ENCODE results near the gene SREK1. TPM values are rescaled to one million over a fixed set of nuclear protein-coding genes. Genes with fewer than 3 reads are reported as not detected.

SREK1 gene
- polyA plus RNA-seq, 1 donor (not counting 4 experiments of a cell fraction or from before 2014, with no cell fraction given) = 47.5 TPM

DNA sequence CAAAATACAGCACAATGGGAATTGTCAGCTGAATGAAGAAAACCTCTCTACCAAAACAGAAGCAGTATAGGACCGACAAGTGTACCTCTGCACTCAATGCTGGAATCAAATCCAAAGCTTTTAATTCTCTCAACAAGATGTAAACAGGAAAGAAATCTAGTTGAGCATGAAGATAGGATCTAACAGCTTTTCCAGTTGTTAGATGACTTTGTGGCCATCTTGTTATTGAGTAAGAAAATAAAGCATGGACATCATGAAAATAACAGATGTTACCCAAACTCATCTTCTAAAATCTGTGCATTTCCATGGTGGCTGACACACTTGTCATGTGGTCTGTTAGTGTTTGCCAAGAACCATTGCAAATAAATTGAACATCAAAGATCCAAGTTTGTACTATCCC is 34.7 kb downstream of the SREK1 start:
- H3K9me1 ChIP-seq (ENCODE audit: control insufficient read depth, extremely low read depth, insufficient read depth, low read length) = no peaks in the 10 kb centered on the region
- FAIRE-seq = no peak
- no peak overlapping the region for H2AFZ ChIP-seq (ENCODE audit: control insufficient read depth, low read length)
- no peak overlapping the region for H3K9ac ChIP-seq (ENCODE audit: control insufficient read depth, extremely low read depth, insufficient read depth, low read length)
- no peak overlapping the region for H3K27ac ChIP-seq (ENCODE audit: control insufficient read depth, insufficient read depth, low read length)
- H3K4me2 ChIP-seq (ENCODE audit: control insufficient read depth, extremely low read depth, insufficient read depth, low read depth, low read length) = no peak overlapping the region
- H3K27me3 ChIP-seq (ENCODE audit: control insufficient read depth, extremely low read depth, insufficient read depth, low read length) = no peaks in the 10 kb centered on the region
- no peaks in the 10 kb centered on the region for H3K9me3 ChIP-seq (ENCODE audit: control insufficient read depth, low read depth, low read length)
- dilution Hi-C loops (cut with MboI; ENCODE audit: extremely low pct_ligation_motif_present, low sequenced_read_pairs) = no loop called here
- H3K79me2 ChIP-seq (ENCODE audit: control insufficient read depth, insufficient read depth, low read length) = peaks cover 4% of the 10 kb centered on the region
- H3K4me1 ChIP-seq (ENCODE audit: control insufficient read depth, extremely low read depth, insufficient read depth, low read length) = no peaks in the 10 kb centered on the region
- TF ChIP-seq, protein P1, sequence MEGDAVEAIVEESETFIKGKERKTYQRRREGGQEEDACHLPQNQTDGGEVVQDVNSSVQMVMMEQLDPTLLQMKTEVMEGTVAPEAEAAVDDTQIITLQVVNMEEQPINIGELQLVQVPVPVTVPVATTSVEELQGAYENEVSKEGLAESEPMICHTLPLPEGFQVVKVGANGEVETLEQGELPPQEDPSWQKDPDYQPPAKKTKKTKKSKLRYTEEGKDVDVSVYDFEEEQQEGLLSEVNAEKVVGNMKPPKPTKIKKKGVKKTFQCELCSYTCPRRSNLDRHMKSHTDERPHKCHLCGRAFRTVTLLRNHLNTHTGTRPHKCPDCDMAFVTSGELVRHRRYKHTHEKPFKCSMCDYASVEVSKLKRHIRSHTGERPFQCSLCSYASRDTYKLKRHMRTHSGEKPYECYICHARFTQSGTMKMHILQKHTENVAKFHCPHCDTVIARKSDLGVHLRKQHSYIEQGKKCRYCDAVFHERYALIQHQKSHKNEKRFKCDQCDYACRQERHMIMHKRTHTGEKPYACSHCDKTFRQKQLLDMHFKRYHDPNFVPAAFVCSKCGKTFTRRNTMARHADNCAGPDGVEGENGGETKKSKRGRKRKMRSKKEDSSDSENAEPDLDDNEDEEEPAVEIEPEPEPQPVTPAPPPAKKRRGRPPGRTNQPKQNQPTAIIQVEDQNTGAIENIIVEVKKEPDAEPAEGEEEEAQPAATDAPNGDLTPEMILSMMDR (optimal IDR thresholded peaks at IDR 0.05 in 1 of 3, IDR thresholded peaks at IDR 0.05 in 1 of 3, conservative IDR thresholded peaks at IDR 0.05 in 1 of 3; ENCODE audit: extremely low read depth in 1 of 3, insufficient read depth in 2 of 3, low read length in 3 of 3) = no peak
- no peak for TF ChIP-seq EZH2 (IDR thresholded peaks at IDR 0.05; ENCODE audit: low read length)
- H3K36me3 ChIP-seq (ENCODE audit: control insufficient read depth in 2 of 2, extremely low read depth in 1 of 2, insufficient read depth in 2 of 2, low read length in 2 of 2) = peaks cover 9 to 23% of the 10 kb centered on the region in 2 experiments
- no peak overlapping the region for H3K4me3 ChIP-seq (ENCODE audit: control insufficient read depth in 2 of 3, extremely low read depth in 1 of 3, insufficient read depth in 2 of 3, low read depth in 1 of 3, low read length in 3 of 3)
- no peaks in the 10 kb centered on the region for H4K20me1 ChIP-seq (ENCODE audit: control insufficient read depth, extremely low read depth, insufficient read depth, low read length)
- no peak for DNase-seq (ENCODE audit: low read depth, low spot score)

DNA sequence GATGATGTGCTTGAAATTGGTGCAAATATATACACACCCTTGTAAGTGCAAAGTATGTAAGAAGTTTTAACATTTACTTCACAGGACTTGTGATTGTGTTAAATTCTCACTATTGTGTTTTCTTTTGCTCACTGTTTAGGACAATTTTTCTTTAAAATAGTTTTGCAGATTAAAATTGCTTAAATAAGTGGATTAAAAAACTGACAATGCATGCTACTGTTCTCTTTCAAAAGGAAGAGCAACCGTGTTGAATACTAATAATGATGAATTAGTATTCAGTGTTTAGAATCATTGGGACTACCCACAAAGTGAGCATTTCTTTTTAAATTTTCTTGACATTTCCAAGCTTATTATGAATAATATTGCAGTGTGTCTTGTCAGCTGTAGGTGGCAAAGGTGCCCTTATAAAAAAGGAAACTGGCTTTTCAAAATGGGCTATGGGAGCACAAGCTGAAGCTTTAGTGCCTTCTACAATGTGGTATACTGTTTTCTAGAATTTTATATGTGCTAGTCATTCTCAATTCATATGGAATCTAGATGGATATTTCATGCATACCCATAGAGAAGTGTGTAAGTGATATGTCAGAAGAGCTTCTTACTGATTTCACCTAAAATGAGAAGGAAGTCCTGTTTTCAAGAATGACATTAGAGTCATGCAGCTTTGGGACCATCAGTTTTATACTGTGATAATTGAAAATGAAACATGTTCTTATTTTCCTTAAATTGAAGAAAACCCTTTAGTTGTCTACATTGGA is 35.4 kb downstream of the SREK1 start:
- no peak for TF ChIP-seq EZH2 (IDR thresholded peaks at IDR 0.05; ENCODE audit: low read length)
- TF ChIP-seq, protein P1 (optimal IDR thresholded peaks at IDR 0.05 in 1 of 3, IDR thresholded peaks at IDR 0.05 in 1 of 3, conservative IDR thresholded peaks at IDR 0.05 in 1 of 3; ENCODE audit: extremely low read depth in 1 of 3, insufficient read depth in 2 of 3, low read length in 3 of 3) = no peak
- dilution Hi-C loops (cut with MboI; ENCODE audit: extremely low pct_ligation_motif_present, low sequenced_read_pairs) = no loop called here
- Histone ChIP-seq H3K27me3 (ENCODE audit: control insufficient read depth, extremely low read depth, insufficient read depth, low read length) (no peaks in the 10 kb centered on the region), H3K9me1 (ENCODE audit: control insufficient read depth, extremely low read depth, insufficient read depth, low read length) (no peaks in the 10 kb centered on the region), H3K36me3 (ENCODE audit: control insufficient read depth in 2 of 2, extremely low read depth in 1 of 2, insufficient read depth in 2 of 2, low read length in 2 of 2) (peaks cover 9 to 21% of the 10 kb centered on the region in 2 experiments), H3K9me3 (ENCODE audit: control insufficient read depth, low read depth, low read length) (no peaks in the 10 kb centered on the region), H3K79me2 (ENCODE audit: control insufficient read depth, insufficient read depth, low read length) (peaks cover 4% of the 10 kb centered on the region), H3K9ac (ENCODE audit: control insufficient read depth, extremely low read depth, insufficient read depth, low read length) (no peak overlapping the region), H3K27ac (ENCODE audit: control insufficient read depth, insufficient read depth, low read length) (no peak overlapping the region), H3K4me3 (ENCODE audit: control insufficient read depth in 2 of 3, extremely low read depth in 1 of 3, insufficient read depth in 2 of 3, low read depth in 1 of 3, low read length in 3 of 3) (no peak overlapping the region), H2AFZ (ENCODE audit: control insufficient read depth, low read length) (no peak overlapping the region), H4K20me1 (ENCODE audit: control insufficient read depth, extremely low read depth, insufficient read depth, low read length) (no peaks in the 10 kb centered on the region), H3K4me2 (ENCODE audit: control insufficient read depth, extremely low read depth, insufficient read depth, low read depth, low read length) (no peak overlapping the region), H3K4me1 (ENCODE audit: control insufficient read depth, extremely low read depth, insufficient read depth, low read length) (no peaks in the 10 kb centered on the region)
- no peak for FAIRE-seq
- DNase-seq (ENCODE audit: low read depth, low spot score) = no peak

All from keratinocyte (primary cell).